H9 (cell line): ENCODE data around the gene AACS. TPM values are rescaled to one million over a fixed set of nuclear protein-coding genes. Genes with fewer than 3 reads are reported as not detected.

Experiments used
- DNase-seq: peaks from one replicate; pipeline ENCODE4 v3.0.0-alpha.2; 2017
- H2AFZ ChIP-seq: one replicate; pipeline ENCODE4 v1.6.1; 2013; ENCODE audit warnings: mild to moderate bottlenecking, low read length, control low read depth, moderate library complexity
- H2AK5ac ChIP-seq: 2 replicates; pipeline ENCODE4 v1.6.1; 2013; ENCODE audit warnings: low read length, control low read depth, mixed read lengths; ENCODE audit not compliant: insufficient read length
- H2BK120ac ChIP-seq: one replicate; pipeline ENCODE4 v1.6.1; 2013; ENCODE audit warnings: low read depth, mild to moderate bottlenecking, low read length, control low read depth, inconsistent platforms; ENCODE audit not compliant: poor library complexity, severe bottlenecking
- H2BK12ac ChIP-seq: 2 replicates; pipeline ENCODE4 v1.6.1; 2013; ENCODE audit warnings: low read length, control low read depth, mixed read lengths, low read depth; ENCODE audit not compliant: insufficient read length
- H2BK15ac ChIP-seq: 2 replicates; pipeline ENCODE4 v1.6.1; 2013; ENCODE audit warnings: low read depth, low read length, control low read depth
- H2BK20ac ChIP-seq: one replicate; pipeline ENCODE4 v1.6.1; 2013; ENCODE audit warnings: low read depth, mild to moderate bottlenecking, low read length, control low read depth, inconsistent platforms; ENCODE audit not compliant: poor library complexity, severe bottlenecking
- H2BK5ac ChIP-seq: 2 replicates; pipeline ENCODE4 v1.6.1; 2013; ENCODE audit warnings: low read length, control low read depth, mixed read lengths; ENCODE audit not compliant: insufficient read length
- H3K14ac ChIP-seq: 2 replicates; pipeline ENCODE4 v1.6.1; 2013; ENCODE audit warnings: low read length, control low read depth; ENCODE audit not compliant: insufficient read depth
- H3K18ac ChIP-seq: 2 replicates; pipeline ENCODE4 v1.6.1; 2013; ENCODE audit warnings: low read depth, mild to moderate bottlenecking, mixed read lengths, low read length, control low read depth; ENCODE audit not compliant: insufficient read length
- H3K23ac ChIP-seq: 2 replicates; pipeline ENCODE4 v1.6.1; 2013; ENCODE audit warnings: low read length, control low read depth, mixed read lengths, low read depth; ENCODE audit not compliant: insufficient read length
- H3K23me2 ChIP-seq: 2 replicates; pipeline ENCODE4 v1.6.1; 2013; ENCODE audit warnings: low read depth, mild to moderate bottlenecking, mixed read lengths, low read length, control low read depth; ENCODE audit not compliant: insufficient read length, poor library complexity, severe bottlenecking
- H3K27ac ChIP-seq: 2 replicates; pipeline ENCODE4 v1.5.1; 2013; ENCODE audit warnings: low read length, control low read depth, mixed read lengths, low read depth; ENCODE audit not compliant: insufficient read length
- H3K27me3 ChIP-seq: 2 replicates; pipeline ENCODE4 v1.6.1; 2013; ENCODE audit warnings: low read length, control low read depth, inconsistent platforms; ENCODE audit not compliant: insufficient read depth
- H3K4ac ChIP-seq: 2 replicates; pipeline ENCODE4 v1.6.1; 2013; ENCODE audit warnings: low read depth, mild to moderate bottlenecking, control low read depth, inconsistent platforms, low read length, moderate library complexity
- H3K4me1 ChIP-seq: 2 replicates; pipeline ENCODE4 v1.6.1; 2013; ENCODE audit warnings: low read length, control low read depth, inconsistent platforms; ENCODE audit not compliant: insufficient read depth
- H3K4me2 ChIP-seq: 2 replicates; pipeline ENCODE4 v1.6.1; 2013; ENCODE audit warnings: low read length, control low read depth, mixed read lengths; ENCODE audit not compliant: insufficient read length, insufficient read depth
- H3K56ac ChIP-seq: 2 replicates; pipeline ENCODE4 v1.6.1; 2013; ENCODE audit warnings: low read depth, mild to moderate bottlenecking, mixed read lengths, low read length, control low read depth; ENCODE audit not compliant: insufficient read length
- H3K79me1 ChIP-seq: 2 replicates; pipeline ENCODE4 v1.6.1; 2013; ENCODE audit warnings: low read depth, mild to moderate bottlenecking, moderate library complexity, low read length, control low read depth, inconsistent platforms; ENCODE audit not compliant: insufficient read depth, poor library complexity, severe bottlenecking
- H3K79me2 ChIP-seq: 2 replicates; pipeline ENCODE4 v1.6.1; 2013; ENCODE audit warnings: low read length, control low read depth, inconsistent platforms; ENCODE audit not compliant: insufficient read depth
- H3K9ac ChIP-seq: 2 replicates; pipeline ENCODE4 v1.6.1; 2013; ENCODE audit warnings: low read length, control low read depth, mixed read lengths; ENCODE audit not compliant: insufficient read length; ENCODE audit errors: extremely low read depth
- H3K9me3 ChIP-seq: one replicate; pipeline ENCODE4 v1.6.1; 2013; ENCODE audit warnings: low read depth, low read length, inconsistent platforms; ENCODE audit not compliant: control insufficient read depth
- H3T11ph ChIP-seq: one replicate; pipeline ENCODE4 v1.6.1; 2013; ENCODE audit warnings: mild to moderate bottlenecking, low read length, control low read depth, inconsistent platforms
- H4K20me1 ChIP-seq: one replicate; pipeline ENCODE4 v1.6.1; 2013; ENCODE audit not compliant: control insufficient read depth, insufficient read length, insufficient read depth
- H4K5ac ChIP-seq: 2 replicates; pipeline ENCODE4 v1.6.1; 2013; ENCODE audit warnings: low read depth, mild to moderate bottlenecking, mixed read lengths, low read length, control low read depth; ENCODE audit not compliant: insufficient read length
- H4K8ac ChIP-seq: replicated peaks from 2 replicates; pipeline ENCODE4 v1.6.1; 2013; ENCODE audit warnings: low read length, control low read depth, mixed read lengths, low read depth; ENCODE audit not compliant: insufficient read length
- H4K91ac ChIP-seq: 2 replicates; pipeline ENCODE4 v1.6.1; 2013; ENCODE audit warnings: low read depth, mild to moderate bottlenecking, moderate library complexity, mixed read lengths, low read length, control low read depth; ENCODE audit not compliant: insufficient read length
- H3K27ac Mint-ChIP-seq, 3 experiments: 2 replicates in 2 of 3; 3 replicates in 1 of 3; pipeline ENCODE4 v1.8.0; 2020 to 2021; ENCODE audit warnings: mixed read lengths in 3 of 3, mild to moderate bottlenecking in 1 of 3, moderate library complexity in 1 of 3
- H3K27me3 Mint-ChIP-seq: 2 replicates; pipeline ENCODE4 v1.8.0; 2021; ENCODE audit warnings: low read depth, mild to moderate bottlenecking, moderate library complexity, mixed read lengths
- H3K36me3 Mint-ChIP-seq, 3 experiments: 2 replicates in 2 of 3; 3 replicates in 1 of 3; pipeline ENCODE4 v1.8.0; 2020 to 2021; ENCODE audit warnings: low read depth in 3 of 3, mixed read lengths in 3 of 3; ENCODE audit not compliant: insufficient read depth in 1 of 3
- H3K4me1 Mint-ChIP-seq, 2 experiments: 2 replicates each; pipeline ENCODE4 v1.8.0; 2020; ENCODE audit warnings: mixed read lengths in 2 of 2
- H3K4me3 Mint-ChIP-seq, 2 experiments: 2 replicates in 1 of 2; 3 replicates in 1 of 2; pipeline ENCODE4 v1.8.0; 2020 to 2021; ENCODE audit warnings: mild to moderate bottlenecking in 2 of 2, mixed read lengths in 2 of 2, moderate library complexity in 1 of 2
- H3K9me3 Mint-ChIP-seq, 2 experiments: 2 replicates in 1 of 2; 3 replicates in 1 of 2; pipeline ENCODE4 v1.8.0; 2020; ENCODE audit warnings: mild to moderate bottlenecking in 2 of 2, mixed read lengths in 2 of 2, moderate library complexity in 1 of 2
- CTCF ChIP-seq: fragments of 200-600 bp; sonication (generic); conservative IDR thresholded peaks from 3 replicates; pipeline ENCODE4 v1.8.0; 2021; ENCODE audit warnings: antibody characterized with exemption, mild to moderate bottlenecking
- WGBS: extraction: QIAGEN DNeasy Blood & Tissue Kit; methylation state at CpG from one replicate; pipeline ENCODE4 v1.1.7; 2013; ENCODE audit warnings: missing lambda C conversion rate, low lambda C conversion rate, mixed read lengths; ENCODE audit not compliant: insufficient read length; ENCODE audit errors: extremely low coverage; 5-methylcytosine and 5-hydroxymethylcytosine counted together
- total RNA-seq: library from RNA; stranded (reverse); gene quantifications from 2 replicates; pipeline ENCODE4 v1.2.1, GENCODE V29; 2021

The AACS gene
- total RNA-seq, 1 experiment from 2014 or later, result 35.0 TPM

DNA sequence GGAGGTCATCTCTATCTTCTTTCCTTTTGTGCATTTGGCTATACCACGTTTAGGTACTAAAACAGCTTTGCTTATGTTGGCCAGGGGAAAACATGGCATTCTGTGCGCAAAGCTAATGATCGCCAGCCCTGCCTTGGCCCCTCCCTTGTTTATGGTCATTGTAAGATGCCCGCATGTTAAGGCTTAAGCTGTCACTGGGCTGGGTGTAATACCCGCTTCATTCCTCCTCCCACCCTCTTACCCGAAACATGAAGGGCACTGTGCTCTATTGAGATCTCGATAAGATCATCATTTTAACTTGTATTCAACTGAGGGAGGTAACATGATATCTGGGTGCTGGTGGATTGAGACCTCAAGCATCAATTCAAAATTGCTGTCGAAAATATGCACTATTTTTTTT lies 37.1 kb upstream of the AACS start:
- no peak overlapping the region for H3K14ac ChIP-seq

More for the DNA sequence above, 37.1 kb upstream of the AACS start:
- no peaks in the 10 kb centered on the region for H3K4me1 ChIP-seq
- H3T11ph ChIP-seq, result no peak overlapping the region
- H3K79me1 ChIP-seq, result no peaks in the 10 kb centered on the region
- no peaks in the 10 kb centered on the region for H3K27me3 ChIP-seq
- no peak overlapping the region for H2BK120ac ChIP-seq
- peaks cover 5% of the 10 kb centered on the region in 2 experiments for H3K4me1 Mint-ChIP-seq
- H3K4me2 ChIP-seq, result no peak overlapping the region
- H4K20me1 ChIP-seq, result no peaks in the 10 kb centered on the region
- DNase-seq, result no peak
- no peaks in the 10 kb centered on the region for H3K9me3 ChIP-seq
- no peak overlapping the region for H4K91ac ChIP-seq
- H4K8ac ChIP-seq, result no peak overlapping the region
- H3K36me3 Mint-ChIP-seq, result peaks cover 9 to 17% (median 10%) of the 10 kb centered on the region in 3 experiments; a peak in 6 of 7 replicates
- no peak overlapping the region for H3K56ac ChIP-seq
- H2BK5ac ChIP-seq, result no peak overlapping the region
- no peak overlapping the region for H3K18ac ChIP-seq
- H4K5ac ChIP-seq, result no peak overlapping the region
- H3K79me2 ChIP-seq, result no peaks in the 10 kb centered on the region
- H3K27me3 Mint-ChIP-seq, result no peaks in the 10 kb centered on the region
- WGBS, result no CpG with 5 or more reads among the region's 8 CpGs
- H2AFZ ChIP-seq, result no peak overlapping the region
- no peaks in the 10 kb centered on the region for H3K23me2 ChIP-seq
- H2AK5ac ChIP-seq, result no peak overlapping the region
- no peak overlapping the region for H3K27ac Mint-ChIP-seq
- H2BK20ac ChIP-seq, result no peak overlapping the region
- H3K4me3 Mint-ChIP-seq, result no peak overlapping the region
- H3K9me3 Mint-ChIP-seq, result no peaks in the 10 kb centered on the region
- H3K9ac ChIP-seq, result no peak overlapping the region
- no peak overlapping the region for H3K23ac ChIP-seq
- no peak overlapping the region for H3K27ac ChIP-seq
- no peak for TF ChIP-seq CTCF
- no peak overlapping the region for H2BK15ac ChIP-seq
- no peak overlapping the region for H3K4ac ChIP-seq
- H2BK12ac ChIP-seq, result no peak overlapping the region
